ENCODE results near the gene ATP6V1F. TPM values are rescaled to one million over a fixed set of nuclear protein-coding genes. Genes with fewer than 3 reads are reported as not detected.

Gene ATP6V1F
- total and polyA plus RNA-seq, 12 donors = 96.7 to 189 (median 125) TPM

DNA sequence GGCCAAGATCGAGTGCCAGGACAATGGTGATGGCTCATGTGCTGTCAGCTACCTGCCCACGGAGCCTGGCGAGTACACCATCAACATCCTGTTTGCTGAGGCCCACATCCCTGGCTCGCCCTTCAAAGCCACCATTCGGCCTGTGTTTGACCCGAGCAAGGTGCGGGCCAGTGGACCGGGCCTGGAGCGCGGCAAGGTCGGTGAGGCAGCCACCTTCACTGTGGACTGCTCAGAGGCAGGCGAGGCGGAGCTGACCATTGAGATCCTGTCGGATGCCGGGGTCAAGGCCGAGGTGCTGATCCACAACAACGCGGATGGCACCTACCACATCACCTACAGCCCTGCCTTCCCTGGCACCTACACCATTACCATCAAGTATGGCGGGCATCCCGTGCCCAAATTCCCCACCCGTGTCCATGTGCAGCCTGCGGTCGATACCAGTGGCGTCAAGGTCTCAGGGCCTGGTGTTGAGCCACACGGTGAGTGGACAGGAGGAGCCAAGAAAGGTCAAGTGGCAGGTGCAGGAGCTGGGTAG is 17.8 kb upstream of the ATP6V1F start:
- Histone ChIP-seq H3K9me3 (no peaks in the 10 kb centered on the region), H3K27me3 (no peaks in the 10 kb centered on the region), H3K4me1 (peaks cover 0 to 14% (median 0%) of the 10 kb centered on the region in 9 donors), H3K36me3 (peaks cover 0 to 100% (median 73%) of the 10 kb centered on the region in 9 donors), H3K4me3 (no peak overlapping the region), H3K27ac (peak overlapping the region in 2 of 10 donors; percentile 1)
- TF ChIP-seq, protein P1, sequence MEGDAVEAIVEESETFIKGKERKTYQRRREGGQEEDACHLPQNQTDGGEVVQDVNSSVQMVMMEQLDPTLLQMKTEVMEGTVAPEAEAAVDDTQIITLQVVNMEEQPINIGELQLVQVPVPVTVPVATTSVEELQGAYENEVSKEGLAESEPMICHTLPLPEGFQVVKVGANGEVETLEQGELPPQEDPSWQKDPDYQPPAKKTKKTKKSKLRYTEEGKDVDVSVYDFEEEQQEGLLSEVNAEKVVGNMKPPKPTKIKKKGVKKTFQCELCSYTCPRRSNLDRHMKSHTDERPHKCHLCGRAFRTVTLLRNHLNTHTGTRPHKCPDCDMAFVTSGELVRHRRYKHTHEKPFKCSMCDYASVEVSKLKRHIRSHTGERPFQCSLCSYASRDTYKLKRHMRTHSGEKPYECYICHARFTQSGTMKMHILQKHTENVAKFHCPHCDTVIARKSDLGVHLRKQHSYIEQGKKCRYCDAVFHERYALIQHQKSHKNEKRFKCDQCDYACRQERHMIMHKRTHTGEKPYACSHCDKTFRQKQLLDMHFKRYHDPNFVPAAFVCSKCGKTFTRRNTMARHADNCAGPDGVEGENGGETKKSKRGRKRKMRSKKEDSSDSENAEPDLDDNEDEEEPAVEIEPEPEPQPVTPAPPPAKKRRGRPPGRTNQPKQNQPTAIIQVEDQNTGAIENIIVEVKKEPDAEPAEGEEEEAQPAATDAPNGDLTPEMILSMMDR (IDR thresholded peaks at IDR 0.05) = no peak
- DNase-seq (peak in 1 of 2 donors; percentile 10), ATAC-seq (no peak)
- intact Hi-C loops (cut with DNase I) = no loop called here
- WGBS, 2 donors = 95% methylated on average over 25 of the region's 25 CpGs

DNA sequence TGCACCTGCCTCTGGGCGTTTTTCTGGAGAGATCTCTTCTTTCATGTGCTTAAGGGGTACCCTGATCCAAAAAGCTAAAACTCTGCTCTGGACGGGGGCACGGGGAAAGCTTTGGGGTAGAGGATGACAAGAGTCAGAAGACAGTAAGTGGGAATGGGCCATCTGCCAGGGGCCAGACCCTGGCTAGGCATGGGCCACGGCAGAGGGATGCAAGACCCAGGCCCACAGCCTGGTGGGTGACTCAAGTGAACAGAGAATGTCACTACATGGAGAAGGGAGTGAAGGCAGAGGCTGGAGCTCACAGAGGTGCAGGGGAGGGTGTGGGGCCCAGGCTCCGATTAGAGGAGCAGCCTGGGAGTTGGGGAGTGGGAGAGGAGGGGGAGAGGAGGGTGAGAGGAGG is 17.2 kb upstream of the ATP6V1F start:
- Histone ChIP-seq H3K9me3 (no peaks in the 10 kb centered on the region), H3K4me3 (no peak overlapping the region), H3K4me1 (peaks cover 0 to 13% (median 0%) of the 10 kb centered on the region in 9 donors)

DNA sequence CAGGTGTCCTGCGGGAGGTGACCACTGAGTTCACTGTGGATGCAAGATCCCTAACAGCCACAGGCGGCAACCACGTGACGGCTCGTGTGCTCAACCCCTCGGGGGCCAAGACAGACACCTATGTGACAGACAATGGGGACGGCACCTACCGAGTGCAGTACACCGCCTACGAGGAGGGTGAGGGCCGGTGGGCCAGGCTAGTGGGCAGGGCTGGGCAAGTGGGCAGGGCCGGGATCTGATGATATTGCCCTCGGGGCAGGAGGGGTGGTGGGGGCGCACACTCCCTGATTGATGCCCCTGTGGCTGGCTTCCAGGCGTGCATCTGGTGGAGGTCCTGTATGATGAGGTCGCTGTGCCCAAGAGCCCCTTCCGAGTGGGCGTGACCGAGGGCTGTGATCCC is 16.7 kb upstream of the ATP6V1F start:
- Histone ChIP-seq H3K27ac (no peak overlapping the region), H3K4me1 (peaks cover 0 to 13% (median 0%) of the 10 kb centered on the region in 9 donors), H3K36me3 (peaks cover 0 to 100% (median 70%) of the 10 kb centered on the region in 9 donors), H3K9me3 (no peaks in the 10 kb centered on the region), H3K27me3 (no peaks in the 10 kb centered on the region), H3K4me3 (no peak overlapping the region)
- peak in 1 of 2 donors; percentile 9 for DNase-seq
- TF ChIP-seq, protein P1 (IDR thresholded peaks at IDR 0.05) = no peak
- no peak for ATAC-seq
- 80 to 85% methylated on average over 19 of the region's 19 CpGs for WGBS, 2 donors
- intact Hi-C loops (cut with DNase I) = no loop called here

More for the DNA sequence above, 17.2 kb upstream of the ATP6V1F start:
- peaks cover 0 to 100% (median 69%) of the 10 kb centered on the region in 9 donors for H3K36me3 ChIP-seq
- TF ChIP-seq, protein P1 (IDR thresholded peaks at IDR 0.05) = no peak
- no peaks in the 10 kb centered on the region for H3K27me3 ChIP-seq
- intact Hi-C loops (cut with DNase I) = no loop called here
- no peak for DNase-seq
- ATAC-seq = no peak
- H3K27ac ChIP-seq = peak overlapping the region in 2 of 10 donors; percentile 1
- WGBS, 2 donors = 84 to 85% methylated on average over 5 of the region's 5 CpGs

DNA sequence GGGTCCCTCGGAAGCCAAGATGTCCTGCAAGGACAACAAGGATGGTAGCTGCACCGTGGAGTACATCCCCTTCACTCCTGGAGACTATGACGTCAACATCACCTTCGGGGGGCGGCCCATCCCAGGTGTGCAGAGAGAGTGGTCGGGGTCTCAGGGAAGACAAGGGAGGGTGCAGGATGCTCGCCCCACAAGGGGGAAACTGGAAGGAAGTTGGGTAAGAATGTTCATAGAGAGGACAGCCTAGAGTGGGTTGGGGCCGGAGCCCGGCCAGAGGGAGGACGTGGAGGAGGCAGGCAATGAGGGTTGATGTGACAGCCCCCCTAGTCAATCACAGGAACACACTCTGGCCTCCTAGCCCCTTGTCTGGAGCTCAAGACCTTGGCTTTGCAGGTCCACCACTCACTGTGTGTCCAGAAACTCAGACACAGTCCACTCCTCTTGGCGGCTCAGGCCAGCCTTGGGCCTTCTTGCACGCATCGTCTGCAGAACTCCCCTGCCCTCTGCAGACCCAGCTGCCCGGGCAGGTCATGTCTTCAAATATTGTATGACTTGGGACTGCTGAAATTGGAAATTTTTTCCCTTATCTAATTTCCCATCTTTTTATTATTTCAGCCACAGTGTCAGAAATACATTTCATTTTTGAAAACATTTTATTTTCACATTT is 15.7 kb upstream of the ATP6V1F start:
- Histone ChIP-seq H3K9me3 (no peaks in the 10 kb centered on the region), H3K4me1 (peaks cover 0 to 6% (median 0%) of the 10 kb centered on the region in 9 donors), H3K27me3 (no peaks in the 10 kb centered on the region), H3K36me3 (peaks cover 0 to 100% (median 79%) of the 10 kb centered on the region in 9 donors), H3K4me3 (no peak overlapping the region), H3K27ac (no peak overlapping the region)
- WGBS, 2 donors = 83 to 85% methylated on average over 14 of the region's 14 CpGs
- intact Hi-C loops (cut with DNase I) = no loop called here
- TF ChIP-seq, protein P1 (IDR thresholded peaks at IDR 0.05) = no peak
- ATAC-seq = no peak
- peak in 1 of 2 donors; percentile 6 for DNase-seq

Measured in heart right ventricle (tissue), 16 donors.